Measurements from ENCODE around the gene KRT31.

GRCh38 chr17:41415833-41416335 is 18.5 kb upstream of the KRT31 start:
- TF ChIP-seq CTCF (IDR thresholded peaks at IDR 0.05) (no peak), POLR2A (IDR thresholded peaks at IDR 0.05) (no peak), POLR2AphosphoS5 (IDR thresholded peaks at IDR 0.05) (peak; percentile 18)
